ENCODE results near the gene FBXW11. TPM values are rescaled to one million over a fixed set of nuclear protein-coding genes. Genes with fewer than 3 reads are reported as not detected.

Gene FBXW11
- total and polyA plus RNA-seq, 2 of the 8 experiments (the other 6 are each of a cell fraction or from before 2014, with no cell fraction given), result 45.0 to 75.6 TPM

- Histone ChIP-seq H3K9ac (replicated peaks in 1 of 4; ENCODE audit: extremely low read depth in 1 of 4, low read depth in 3 of 4, low read length in 3 of 4) (no peak overlapping the region), H4K91ac (replicated peaks; ENCODE audit: insufficient read length, low read length) (no peak overlapping the region), H4K8ac (ENCODE audit: extremely low read depth, insufficient read depth, low read length) (no peak overlapping the region), H2BK120ac (replicated peaks; ENCODE audit: low read depth, low read length) (no peak overlapping the region), H3K23me2 (ENCODE audit: low read depth, low read length) (no peaks in the 10 kb centered on the region; the same call in 1 of the 2 replicates), H3K4ac (replicated peaks; ENCODE audit: insufficient read length, low read depth, low read length) (no peak overlapping the region), H4K5ac (ENCODE audit: insufficient read length, low read depth, low read length) (no peak overlapping the region), H3K27ac (ENCODE audit: low read depth, low read length) (no peak overlapping the region), H3K36me3 (ENCODE audit: control insufficient read depth in 2 of 4, insufficient read depth in 4 of 4, low read length in 3 of 4) (peaks cover 0 to 18% (median 4%) of the 10 kb centered on the region in 4 experiments; a peak in 2 of 8 replicates), H3K79me1 (ENCODE audit: low read depth, low read length) (peaks cover 2% of the 10 kb centered on the region), H3K27me3 (replicated peaks in 1 of 4; ENCODE audit: control insufficient read depth in 3 of 4, extremely low read depth in 1 of 4, insufficient read depth in 3 of 4, low read length in 3 of 4) (no peaks in the 10 kb centered on the region), H3K4me2 (ENCODE audit: insufficient read depth in 1 of 2, low read depth in 2 of 2, low read length in 2 of 2) (peak overlapping the region in 1 of 2 experiments; percentile 5; a peak in 2 of 4 replicates), H2AK5ac (ENCODE audit: low read depth, low read length) (no peak overlapping the region), H3K79me2 (ENCODE audit: control insufficient read depth in 1 of 2, insufficient read depth in 2 of 2, low read length in 2 of 2) (peaks cover 59 to 99% of the 10 kb centered on the region in 2 experiments), H2BK5ac (ENCODE audit: low read depth, low read length) (peak overlapping the region; percentile 1; the same call in 1 of the 2 replicates), H3K23ac (ENCODE audit: insufficient read length) (no peak overlapping the region), H2BK20ac (ENCODE audit: low read length) (no peak overlapping the region), H3K18ac (ENCODE audit: extremely low read depth, low read length) (no peak overlapping the region), H3K14ac (ENCODE audit: insufficient read length) (no peak overlapping the region), H2AFZ (ENCODE audit: low read length) (no peak overlapping the region), H2BK12ac (ENCODE audit: low read depth, low read length) (no peak overlapping the region), H3K4me1 (replicated peaks in 1 of 4; ENCODE audit: control insufficient read depth in 3 of 4, insufficient read depth in 4 of 4, low read length in 3 of 4) (peaks cover 5 to 41% (median 23%) of the 10 kb centered on the region in 4 experiments; a peak in 5 of 7 replicates), H3K4me3 (ENCODE audit: extremely low read depth in 1 of 4, insufficient read depth in 2 of 4, low read depth in 3 of 4, low read length in 4 of 4) (peak overlapping the region in 1 of 4 experiments; percentile 13; a peak in 1 of 8 replicates), H4K20me1 (replicated peaks in 1 of 2; ENCODE audit: control insufficient read depth in 1 of 2, insufficient read depth in 2 of 2, low read length in 2 of 2) (peaks cover 25 to 28% of the 10 kb centered on the region in 2 experiments), H2BK15ac (ENCODE audit: low read length) (no peak overlapping the region), H3K9me3 (ENCODE audit: insufficient read depth in 2 of 2, low read depth in 1 of 2, low read length in 1 of 2) (no peaks in the 10 kb centered on the region), H3K56ac (replicated peaks; ENCODE audit: insufficient read length, low read depth, low read length) (no peak overlapping the region)
- DNase-seq (ENCODE audit: low read depth in 1 of 2, low spot score in 2 of 2) (no peak), FAIRE-seq (no peak)
- 89% methylated on average over 3 of the region's 3 CpGs; no CpG with 5 or more reads in 1 of the 2 experiments for WGBS, 2 experiments (ENCODE audit: extremely low coverage in 1 of 2, insufficient coverage in 1 of 2, insufficient read length in 1 of 2, insufficient replicate concordance in 2 of 2, low coverage in 1 of 2, low lambda C conversion rate in 2 of 2, missing lambda C conversion rate in 1 of 2)
- ChIA-PET CTCF (ENCODE audit: partially characterized antibody) (interaction anchor here (0.6 to 2.0 kb wide), 3 partner anchors 12 to 85 kb away, joined by 3 to 11 read pairs (median 9); no protein-coding TSS in a partner anchor), POLR2A (ENCODE audit: partially characterized antibody) (interaction anchor here (0.6 to 4.5 kb wide), 5 partner anchors 10 to 283 kb away, joined by 3 to 31 read pairs (median 4); partner anchors contain the start of gene FBXW11)
- no peak for TF ChIP-seq BCL11A (IDR thresholded peaks at IDR 0.05; ENCODE audit: low read depth in 2 of 2, low read length in 2 of 2)
- TF ChIP-seq MAFK (IDR thresholded peaks at IDR 0.05; ENCODE audit: low read depth, low read length), result peak; percentile 85
- TF ChIP-seq NRF1 (IDR thresholded peaks at IDR 0.05; ENCODE audit: low read depth, low read length), result no peak
- no peak for TF ChIP-seq CREB1 (IDR thresholded peaks at IDR 0.05)
- TF ChIP-seq GABPA (IDR thresholded peaks at IDR 0.05; ENCODE audit: borderline replicate concordance, insufficient read depth, low read length), result no peak
- TF ChIP-seq ZNF274 (IDR thresholded peaks at IDR 0.05; ENCODE audit: borderline replicate concordance, extremely low read depth, low read length), result no peak
These were observed 9.4 kb downstream of the FBXW11 start for GRCh38 chr5:171997011-171997410.

All from H1 (cell line).